ENCODE results near the gene FAM177A1. TPM values are rescaled to one million over a fixed set of nuclear protein-coding genes. Genes with fewer than 3 reads are reported as not detected.

FAM177A1 gene
- total and polyA plus RNA-seq, 2 of the 13 experiments (the other 11 are each of a cell fraction or from before 2014, with no cell fraction given): 72.9 to 119 TPM

GRCh38 chr14:35121026-35121886, 75.2 kb downstream of the FAM177A1 start:
- H3K36me3 ChIP-seq (replicated peaks in 1 of 2; ENCODE audit: control insufficient read depth in 1 of 2, insufficient read depth in 2 of 2, low read length in 2 of 2): peaks cover 4 to 6% of the 10 kb centered on the region in 2 experiments; a peak in 4 of 5 replicates
- no peaks in the 10 kb centered on the region for H3K9me3 ChIP-seq (ENCODE audit: low read length)
- no TSS peak for BruUV-seq (replicated peaks)
- peak overlapping the region; percentile 94 for H2AFZ ChIP-seq (ENCODE audit: low read length)
- WGBS (ENCODE audit: low lambda C conversion rate): 52% methylated on average over 34 of the region's 34 CpGs
- peak overlapping the region; percentile 91 for H3K27ac ChIP-seq (ENCODE audit: extremely low read length, insufficient read depth, low read length)
- FAIRE-seq (peak; percentile 79), ATAC-seq (no peak), DNase-seq (ENCODE audit: low spot score) (no peak)
- CTCF ChIA-PET (ENCODE audit: low intra/inter-chr PET ratio, low total read pairs): no interaction called here
- POLR2A ChIA-PET: interaction anchor here (0.5 to 4.5 kb wide), 33 partner anchors 10 to 705 kb away, joined by 3 to 78 read pairs (median 4); partner anchors contain the start of genes BAZ1A, BRMS1L, FAM177A1 and NFKBIA
- no peaks in the 10 kb centered on the region for H4K20me1 ChIP-seq (ENCODE audit: insufficient read depth, low read length)
- intact Hi-C loops (cut with micrococcal nuclease; ENCODE audit: unreplicated experiment): loop anchor here (10.0 kb wide), 2 partner anchors 446 to 684 kb away; partner anchors contain the start of gene RALGAPA1
- H3K4me2 ChIP-seq (ENCODE audit: low read depth, low read length): peak overlapping the region; percentile 86
- peak overlapping the region; percentile 90 for H3K9ac ChIP-seq (ENCODE audit: insufficient read depth, low read depth, low read length)
- peak overlapping the region; percentile 82 to 97 (median 86) for H3K4me3 ChIP-seq (replicated peaks in 1 of 3; ENCODE audit: insufficient read depth in 1 of 3, low read depth in 2 of 3, low read length in 3 of 3)
- in situ Hi-C loops (cut with HindIII; ENCODE audit: extremely low pct_ligation_motif_present, low pct_unique_long_range_greater_than_20kb): loop anchor here (5.0 kb wide), 1 partner anchor 286 kb away; no protein-coding TSS in a partner anchor
- H3K79me2 ChIP-seq (ENCODE audit: insufficient read depth, low read length): peaks cover 39% of the 10 kb centered on the region
- peaks cover 0 to 5% of the 10 kb centered on the region in 2 experiments; a peak in 2 of 5 replicates for H3K27me3 ChIP-seq (ENCODE audit: control insufficient read depth in 1 of 2, insufficient read depth in 2 of 2, low read length in 2 of 2)
- peaks cover 65% of the 10 kb centered on the region for H3K4me1 ChIP-seq (ENCODE audit: insufficient read depth, low read length)
- no peak for TF ChIP-seq PAXIP1 (CRISPR knock-in tag; conservative IDR thresholded peaks at IDR 0.05)
- TF ChIP-seq ZNF615 (CRISPR knock-in tag; IDR thresholded peaks at IDR 0.05; ENCODE audit: borderline replicate concordance): 0 out of 2 replicates have a peak, but pooled peaks have one; percentile 22
- TF ChIP-seq TBX3 (IDR thresholded peaks at IDR 0.05; ENCODE audit: borderline replicate concordance): 0 out of 2 replicates have a peak, but pooled peaks have one; percentile 0
- no peak for TF ChIP-seq ZBTB14 (CRISPR knock-in tag; IDR thresholded peaks at IDR 0.05)
- TF ChIP-seq RXRA (CRISPR knock-in tag; IDR thresholded peaks at IDR 0.05): no peak
- TF ChIP-seq SETDB1 (CRISPR knock-in tag; IDR thresholded peaks at IDR 0.05; ENCODE audit: borderline replicate concordance): no peak
- TF ChIP-seq HNF1A (IDR thresholded peaks at IDR 0.05; ENCODE audit: low read depth): peak; percentile 11; the same call in 1 of the 2 replicates
- TF ChIP-seq HNF1A (CRISPR knock-in tag; IDR thresholded peaks at IDR 0.05; ENCODE audit: borderline replicate concordance): no peak
- TF ChIP-seq ZSCAN20 (CRISPR knock-in tag; IDR thresholded peaks at IDR 0.05; ENCODE audit: borderline replicate concordance): peak; percentile 19
- TF ChIP-seq SNRNP70 (IDR thresholded peaks at IDR 0.05; ENCODE audit: low read depth, low read length): no peak
